GM18867 (cell line): ENCODE data around the gene FAF1.

Experiments used
- ATAC-seq: cut with Tn5 transposase; IDR thresholded peaks from one replicate; pipeline ENCODE4 v1.9.1; 2021; ENCODE audit warnings: mild to moderate bottlenecking, moderate library complexity; ENCODE audit not compliant: unreplicated experiment

Gene FAF1

DNA sequence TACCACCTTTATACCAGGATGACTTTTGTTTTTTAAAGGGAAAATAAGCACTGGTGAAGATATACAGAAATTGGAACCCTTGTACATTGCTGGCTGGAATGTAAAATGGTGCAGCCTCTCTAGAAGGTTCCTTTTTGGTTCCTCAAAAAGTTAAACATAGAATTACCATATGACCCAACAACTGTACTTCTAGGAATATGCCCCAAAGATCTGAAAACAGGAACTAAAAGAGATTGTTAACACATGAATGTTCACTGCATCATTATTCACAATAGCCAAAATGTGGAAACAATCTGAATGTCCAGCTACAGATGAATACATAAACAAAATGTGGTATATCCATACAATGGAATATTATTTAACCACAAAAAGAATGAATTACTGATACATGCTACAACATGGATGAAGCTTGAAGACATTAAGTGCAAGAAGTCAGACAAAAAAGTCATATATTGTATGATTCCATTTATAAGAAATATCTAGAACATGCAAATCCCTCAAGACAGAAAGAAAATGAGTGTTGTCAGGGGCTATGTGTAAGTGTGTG, 452.0 kb downstream of the FAF1 start:
- ATAC-seq = no peak

DNA sequence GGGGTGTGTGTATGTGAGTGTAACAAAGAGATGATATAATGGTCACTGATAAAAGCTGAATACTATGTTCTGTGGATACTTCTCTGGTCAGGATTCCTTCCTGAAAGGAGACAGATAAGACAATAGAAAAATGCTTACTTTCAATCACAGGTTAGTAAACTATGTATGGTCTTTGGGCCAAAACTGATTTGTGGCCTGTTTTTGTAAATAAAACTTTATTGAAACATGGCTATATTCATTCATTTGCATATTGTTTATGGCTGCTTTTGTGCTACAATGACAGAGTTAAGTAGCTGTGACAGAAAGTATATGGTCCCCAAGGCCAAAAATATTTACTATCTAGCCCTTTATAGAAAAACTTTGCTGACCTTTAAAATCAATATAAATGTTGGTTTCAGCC, 454.6 kb downstream of the FAF1 start:
- ATAC-seq = no peak

GRCh38 chr1:50503515-50503914, 456.6 kb downstream of the FAF1 start:
- no peak for ATAC-seq

DNA sequence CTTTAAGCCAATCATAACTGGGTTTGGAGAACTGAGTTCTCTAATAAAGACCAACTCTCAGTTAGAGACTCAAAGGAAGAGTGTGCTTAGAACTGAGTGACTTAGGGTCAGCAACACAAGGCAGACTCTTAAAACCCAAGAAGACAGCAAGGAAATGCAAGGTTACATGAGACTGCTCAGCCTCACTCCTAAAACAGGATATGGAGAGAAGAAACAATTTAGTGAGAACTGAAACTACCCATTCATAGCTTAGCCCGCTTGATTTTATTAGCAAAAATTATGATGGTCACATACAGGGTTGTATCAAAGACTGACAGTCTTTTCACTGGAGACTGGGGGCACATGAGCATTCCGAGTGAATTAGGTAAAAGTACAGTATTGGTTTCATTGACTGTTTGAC, 457.9 kb downstream of the FAF1 start:
- ATAC-seq = peak; percentile 58

GRCh38 chr1:50497007-50497406, 463.1 kb downstream of the FAF1 start:
- ATAC-seq = no peak

DNA sequence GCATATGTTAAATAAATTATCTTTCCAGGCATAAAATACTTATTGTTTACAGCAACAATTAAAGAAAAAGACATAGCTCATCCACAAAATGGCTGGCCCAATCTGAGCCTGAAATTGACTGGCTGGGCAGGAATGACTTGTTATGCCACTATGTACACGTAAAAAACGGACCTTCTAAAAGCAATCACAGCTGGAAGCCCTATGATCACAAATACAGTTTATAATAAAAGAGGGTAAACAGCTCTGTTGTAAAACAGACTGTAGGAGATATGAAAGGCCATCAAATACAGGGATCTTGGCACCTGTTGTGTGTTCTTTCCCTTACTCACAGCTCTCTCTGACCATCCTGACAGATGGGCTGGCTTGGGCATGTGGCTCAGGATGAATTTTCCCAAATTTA, 466.4 kb downstream of the FAF1 start:
- ATAC-seq = no peak

DNA sequence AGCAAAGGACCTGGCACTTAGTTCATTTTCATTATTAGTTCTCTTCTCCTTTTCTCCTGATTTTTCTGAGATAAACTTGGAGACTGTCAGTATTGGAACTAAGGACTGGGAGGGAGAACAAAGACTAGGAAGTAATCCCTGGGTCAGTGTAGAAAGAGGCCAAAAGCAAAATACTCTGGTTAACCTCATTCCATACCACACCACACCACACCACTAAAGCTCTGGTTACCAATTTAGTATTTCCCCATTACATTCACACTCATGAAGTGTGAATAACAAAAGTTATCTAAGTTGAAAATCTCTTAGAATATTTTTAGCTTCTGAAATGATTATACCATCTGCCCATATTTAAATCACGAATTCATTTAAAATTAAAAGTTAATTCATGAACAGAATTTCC, 467.9 kb downstream of the FAF1 start:
- ATAC-seq = no peak

DNA sequence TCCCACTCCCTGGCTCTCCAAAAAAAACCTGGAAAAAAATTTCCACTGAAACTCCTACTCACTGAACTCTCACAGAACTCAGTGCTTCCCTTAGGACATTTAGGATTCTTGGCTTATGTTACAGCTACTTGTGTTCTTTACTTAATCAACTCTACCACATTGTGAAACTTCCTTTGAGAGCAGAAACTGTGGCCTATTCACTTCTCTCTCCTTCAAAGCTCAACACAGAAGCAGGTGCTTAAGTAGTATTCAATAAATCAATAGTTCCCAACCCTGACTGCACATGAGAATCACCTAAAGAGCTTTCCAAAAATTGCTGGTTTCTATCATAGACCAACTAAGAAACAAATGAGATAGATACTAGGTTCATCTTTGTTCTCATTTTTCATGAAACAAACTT, 468.9 kb downstream of the FAF1 start:
- peak; percentile 54 for ATAC-seq

- no peak for ATAC-seq
Measured at GRCh38 chr1:50490640-50491039, 469.4 kb downstream of the FAF1 start.

GRCh38 chr1:50488876-50489275, 471.2 kb downstream of the FAF1 start:
- no peak for ATAC-seq

DNA sequence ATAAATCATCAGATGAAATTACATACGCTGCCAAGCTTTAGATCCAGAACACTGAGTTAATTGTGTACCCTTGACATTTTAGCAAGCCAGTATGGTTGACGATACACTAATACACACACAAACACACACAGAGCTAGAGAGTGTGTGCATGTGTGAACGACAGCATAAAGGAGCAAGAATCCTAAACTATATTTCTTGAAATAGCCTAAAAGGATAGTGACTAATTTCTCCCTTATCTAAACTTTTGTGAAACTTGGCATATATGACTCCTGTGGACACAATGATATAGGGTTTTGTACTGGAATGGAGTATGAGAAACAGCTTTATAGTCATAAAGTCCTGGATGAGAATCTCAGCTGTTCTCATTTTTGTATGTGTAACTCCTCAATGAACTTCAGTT, 471.7 kb downstream of the FAF1 start:
- ATAC-seq = no peak

DNA sequence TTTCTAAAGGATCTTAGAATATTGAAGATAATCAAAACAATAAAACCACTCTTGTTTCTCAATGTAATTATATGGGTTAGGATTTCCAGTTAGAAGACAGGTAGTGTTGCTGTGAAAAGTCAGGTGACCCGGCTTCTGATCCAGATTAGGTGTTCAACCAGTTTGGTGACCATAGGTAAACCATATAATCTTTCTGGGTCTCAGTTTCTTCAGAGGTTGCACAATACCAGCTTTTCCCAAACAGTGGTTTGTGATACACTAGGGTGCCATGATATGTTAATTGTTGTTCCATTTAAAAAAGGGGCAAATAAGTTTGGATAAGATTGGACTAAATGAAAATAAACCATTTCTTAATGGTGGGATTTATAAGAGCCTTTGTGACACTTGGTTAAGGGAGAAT, 472.3 kb downstream of the FAF1 start:
- ATAC-seq = no peak

- no peak for ATAC-seq
Measured at GRCh38 chr1:50481142-50481736, 478.8 kb downstream of the FAF1 start.

DNA sequence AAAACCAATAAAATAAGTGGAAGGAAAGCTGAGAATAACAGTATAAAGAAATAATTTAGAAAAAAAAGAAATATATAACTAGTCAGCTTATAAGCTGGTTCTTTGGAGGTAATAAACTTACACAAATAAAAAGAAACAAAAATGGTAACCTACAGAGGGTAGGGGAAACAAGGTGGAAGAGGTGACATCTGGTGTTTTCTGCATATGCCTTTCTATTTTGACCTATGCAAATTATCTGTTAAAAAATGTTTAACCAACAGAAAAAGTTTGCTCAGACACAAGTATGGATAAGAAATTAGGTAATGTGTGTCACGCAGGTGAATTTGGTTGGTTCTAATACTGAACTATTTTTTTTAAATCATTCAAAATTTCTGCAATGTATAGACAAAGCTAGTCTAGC, 483.3 kb downstream of the FAF1 start:
- ATAC-seq = peak; percentile 76

DNA sequence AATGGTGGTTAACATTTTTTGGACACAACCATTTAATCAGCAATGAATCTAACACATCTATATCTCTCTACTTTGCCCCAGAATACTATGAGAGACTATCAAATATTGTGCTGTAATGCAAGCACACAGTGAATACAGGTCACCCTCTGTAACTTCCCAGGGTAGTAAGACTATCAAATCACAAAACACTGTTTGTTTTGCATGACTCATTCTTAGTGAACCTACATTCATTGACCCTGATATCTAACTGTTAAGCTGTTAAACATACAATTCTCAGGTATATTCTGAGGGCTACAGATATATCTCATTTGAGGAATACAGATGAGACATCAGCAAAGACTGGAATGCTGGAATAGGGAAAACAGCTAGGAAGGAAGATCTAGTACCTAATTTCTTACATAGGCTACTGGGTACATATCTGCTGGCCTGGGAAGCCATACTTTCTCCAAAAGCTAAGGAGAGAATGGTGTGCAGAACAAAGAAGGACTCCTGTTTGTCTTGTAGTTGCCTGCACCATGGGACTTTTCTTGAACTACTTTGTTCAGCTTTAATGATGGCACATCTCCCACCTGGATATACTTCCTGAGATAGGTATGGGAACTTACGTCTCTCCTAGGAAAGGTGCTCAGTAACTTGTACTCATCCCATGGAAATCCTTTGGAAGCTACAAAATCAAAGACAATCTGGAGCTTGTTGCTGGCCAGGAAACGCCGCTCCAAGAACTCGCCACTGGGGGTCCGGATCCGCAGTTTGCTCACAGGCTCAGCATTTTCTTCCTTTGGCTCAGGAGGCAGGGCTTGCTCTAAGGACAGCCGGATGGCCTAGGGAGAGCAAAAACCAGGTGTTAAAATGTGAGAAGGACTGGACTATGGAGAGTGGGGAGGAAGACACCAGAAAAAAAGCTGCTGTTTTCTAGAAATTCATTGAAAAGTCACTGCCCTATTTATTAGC, 484.9 kb downstream of the FAF1 start:
- no peak for ATAC-seq

GRCh38 chr1:50473513-50473912, 486.6 kb downstream of the FAF1 start:
- no peak for ATAC-seq

- ATAC-seq = no peak
Measured at GRCh38 chr1:50471967-50472366, 488.1 kb downstream of the FAF1 start.

- ATAC-seq = no peak
Measured at GRCh38 chr1:50462964-50463363, 497.1 kb downstream of the FAF1 start.

- ATAC-seq = no peak
Measured at GRCh38 chr1:50458507-50458906, 501.6 kb downstream of the FAF1 start.

- no peak for ATAC-seq
Measured at GRCh38 chr1:50454911-50455310, 505.2 kb downstream of the FAF1 start.

GRCh38 chr1:50453266-50453665, 506.8 kb downstream of the FAF1 start:
- ATAC-seq = no peak

DNA sequence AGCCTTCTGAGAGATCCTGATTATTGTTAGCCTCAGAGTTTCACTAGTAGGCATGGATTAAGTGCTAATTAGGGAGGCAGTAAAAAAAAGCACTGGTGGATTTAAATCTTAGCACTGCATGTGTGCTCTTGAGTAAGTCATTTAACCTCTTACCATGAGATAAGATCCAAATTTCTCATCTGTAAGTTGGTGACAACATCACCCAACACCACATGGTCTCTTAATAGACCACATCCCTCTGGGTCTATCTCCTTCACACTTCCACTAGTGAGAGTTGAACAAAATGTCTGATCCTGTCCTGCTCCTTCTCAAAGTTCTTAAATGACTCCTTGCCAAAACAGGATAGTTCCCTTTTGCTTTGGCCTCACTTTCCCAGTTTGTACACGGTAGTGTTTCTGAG, 507.4 kb downstream of the FAF1 start:
- ATAC-seq = no peak
